ENCODE data around the gene RTN1. TPM values are rescaled to one million over a fixed set of nuclear protein-coding genes. Genes with fewer than 3 reads are reported as not detected.

Gene RTN1
- total RNA-seq, 1 donor from 2014 or later = 18.0 TPM

DNA sequence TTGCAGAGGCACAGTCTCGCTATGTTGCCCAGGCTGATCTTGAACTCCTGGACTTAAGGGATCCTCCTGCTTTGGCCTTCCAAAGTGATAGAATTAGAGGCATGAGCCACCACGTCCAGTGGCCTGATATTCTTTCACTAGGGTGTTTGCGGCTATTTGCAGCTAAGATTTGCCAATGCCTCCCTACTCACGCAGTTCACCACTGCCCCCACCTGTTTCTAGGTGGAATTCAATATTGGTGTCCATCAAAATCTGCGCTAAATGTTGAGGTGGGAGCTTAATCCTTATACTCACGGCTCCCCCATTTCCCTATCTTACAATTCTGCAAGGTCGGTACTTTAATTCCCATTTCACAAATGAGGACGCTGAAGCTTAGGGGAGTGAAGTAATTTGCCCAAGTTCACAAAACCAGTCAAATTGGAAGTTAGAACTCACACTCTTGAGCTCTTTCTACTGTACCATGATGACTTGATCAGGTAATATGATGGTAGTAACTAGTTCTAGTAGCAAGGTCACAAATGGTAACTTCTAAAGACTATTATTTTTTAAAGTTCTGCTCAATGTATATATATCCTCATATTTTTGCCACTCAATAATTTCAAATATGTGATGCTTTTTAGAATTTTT, 27.3 kb upstream of the RTN1 start:
- Mint-ChIP-seq H3K4me3 (no peak overlapping the region), H3K9me3 (no peaks in the 10 kb centered on the region), H3K27ac (ENCODE audit: unreplicated experiment) (no peak overlapping the region), H3K27me3 (ENCODE audit: low read depth) (peaks cover 3% of the 10 kb centered on the region), H3K4me1 (no peaks in the 10 kb centered on the region), H3K36me3 (ENCODE audit: low read depth) (no peaks in the 10 kb centered on the region)
- peak; percentile 6 for DNase-seq (ENCODE audit: low read depth, low spot score)
- TF ChIP-seq, protein P1, sequence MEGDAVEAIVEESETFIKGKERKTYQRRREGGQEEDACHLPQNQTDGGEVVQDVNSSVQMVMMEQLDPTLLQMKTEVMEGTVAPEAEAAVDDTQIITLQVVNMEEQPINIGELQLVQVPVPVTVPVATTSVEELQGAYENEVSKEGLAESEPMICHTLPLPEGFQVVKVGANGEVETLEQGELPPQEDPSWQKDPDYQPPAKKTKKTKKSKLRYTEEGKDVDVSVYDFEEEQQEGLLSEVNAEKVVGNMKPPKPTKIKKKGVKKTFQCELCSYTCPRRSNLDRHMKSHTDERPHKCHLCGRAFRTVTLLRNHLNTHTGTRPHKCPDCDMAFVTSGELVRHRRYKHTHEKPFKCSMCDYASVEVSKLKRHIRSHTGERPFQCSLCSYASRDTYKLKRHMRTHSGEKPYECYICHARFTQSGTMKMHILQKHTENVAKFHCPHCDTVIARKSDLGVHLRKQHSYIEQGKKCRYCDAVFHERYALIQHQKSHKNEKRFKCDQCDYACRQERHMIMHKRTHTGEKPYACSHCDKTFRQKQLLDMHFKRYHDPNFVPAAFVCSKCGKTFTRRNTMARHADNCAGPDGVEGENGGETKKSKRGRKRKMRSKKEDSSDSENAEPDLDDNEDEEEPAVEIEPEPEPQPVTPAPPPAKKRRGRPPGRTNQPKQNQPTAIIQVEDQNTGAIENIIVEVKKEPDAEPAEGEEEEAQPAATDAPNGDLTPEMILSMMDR (conservative IDR thresholded peaks at IDR 0.05) = peak; percentile 64

DNA sequence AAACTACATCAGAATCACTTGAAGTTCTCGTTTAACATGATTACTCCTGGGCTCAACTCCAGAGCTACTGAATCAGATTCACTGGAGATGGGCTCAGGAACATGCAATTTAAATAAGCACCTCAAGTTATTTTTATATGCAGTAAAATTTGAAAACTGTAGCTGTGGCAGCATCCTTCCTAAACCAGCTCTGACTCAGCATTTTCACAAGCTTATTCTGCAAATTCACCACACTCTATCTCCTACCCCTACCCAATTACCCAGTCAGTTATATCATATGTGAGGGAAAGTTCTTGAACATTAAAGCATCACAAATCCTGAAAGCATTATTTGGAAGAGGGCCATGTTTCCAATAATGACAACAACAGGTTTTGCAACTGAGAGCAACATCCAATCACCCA, 25.1 kb upstream of the RTN1 start:
- TF ChIP-seq, protein P1 (conservative IDR thresholded peaks at IDR 0.05) = no peak
- no peaks in the 10 kb centered on the region for H3K4me1 Mint-ChIP-seq
- DNase-seq (ENCODE audit: low read depth, low spot score) = no peak
- H3K9me3 Mint-ChIP-seq = no peaks in the 10 kb centered on the region
- H3K27ac Mint-ChIP-seq (ENCODE audit: unreplicated experiment) = no peak overlapping the region
- H3K4me3 Mint-ChIP-seq = no peak overlapping the region
- H3K36me3 Mint-ChIP-seq (ENCODE audit: low read depth) = no peaks in the 10 kb centered on the region
- H3K27me3 Mint-ChIP-seq (ENCODE audit: low read depth) = peaks cover 5% of the 10 kb centered on the region

DNA sequence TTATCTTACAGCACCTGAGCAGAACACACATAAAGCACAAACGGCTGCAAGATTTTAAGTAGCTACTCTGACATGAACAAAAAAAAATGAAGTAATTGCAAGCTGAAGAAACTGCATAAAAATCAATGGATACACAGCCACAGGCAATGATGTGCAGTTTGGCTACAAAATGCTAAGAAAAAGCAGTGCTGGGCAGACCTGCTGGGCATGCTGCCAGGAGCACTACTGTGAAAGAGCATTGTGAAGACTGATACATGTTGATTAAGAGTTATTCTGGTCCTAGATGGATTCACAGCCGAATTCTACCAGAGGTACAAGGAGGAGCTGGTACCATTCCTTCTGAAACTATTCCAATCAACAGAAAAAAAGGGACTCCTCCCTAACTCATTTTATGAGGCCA, 20.1 kb upstream of the RTN1 start:
- Mint-ChIP-seq H3K4me1 (no peaks in the 10 kb centered on the region), H3K4me3 (no peak overlapping the region), H3K27ac (ENCODE audit: unreplicated experiment) (no peak overlapping the region), H3K36me3 (ENCODE audit: low read depth) (no peaks in the 10 kb centered on the region), H3K9me3 (no peaks in the 10 kb centered on the region), H3K27me3 (ENCODE audit: low read depth) (peaks cover 22% of the 10 kb centered on the region)
- DNase-seq (ENCODE audit: low read depth, low spot score) = no peak
- TF ChIP-seq, protein P1 (conservative IDR thresholded peaks at IDR 0.05) = no peak

DNA sequence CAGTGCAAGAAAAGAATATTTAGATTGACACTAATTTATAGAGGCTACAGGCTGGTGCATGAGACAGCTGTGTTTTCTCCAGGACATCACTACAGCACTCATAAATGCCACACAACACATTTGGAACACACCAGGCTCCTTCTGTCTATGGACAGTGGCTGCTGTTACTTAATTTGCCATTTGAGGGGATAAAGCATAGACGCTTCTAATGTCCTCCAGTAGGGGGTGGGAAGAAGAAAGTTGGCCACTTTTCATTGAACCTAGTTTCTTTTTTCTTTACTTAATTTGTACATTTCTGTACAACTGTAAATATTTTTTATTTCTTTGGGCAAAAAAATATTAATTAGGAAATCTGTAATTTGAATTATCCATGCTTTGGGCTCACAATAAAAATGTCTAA, 12.4 kb upstream of the RTN1 start:
- no peak for DNase-seq (ENCODE audit: low read depth, low spot score)
- Mint-ChIP-seq H3K4me1 (no peaks in the 10 kb centered on the region), H3K9me3 (peaks cover 2% of the 10 kb centered on the region), H3K36me3 (ENCODE audit: low read depth) (no peaks in the 10 kb centered on the region), H3K27me3 (ENCODE audit: low read depth) (peaks cover 20% of the 10 kb centered on the region), H3K4me3 (no peak overlapping the region), H3K27ac (ENCODE audit: unreplicated experiment) (no peak overlapping the region)
- TF ChIP-seq, protein P1 (conservative IDR thresholded peaks at IDR 0.05) = peak; percentile 65

DNA sequence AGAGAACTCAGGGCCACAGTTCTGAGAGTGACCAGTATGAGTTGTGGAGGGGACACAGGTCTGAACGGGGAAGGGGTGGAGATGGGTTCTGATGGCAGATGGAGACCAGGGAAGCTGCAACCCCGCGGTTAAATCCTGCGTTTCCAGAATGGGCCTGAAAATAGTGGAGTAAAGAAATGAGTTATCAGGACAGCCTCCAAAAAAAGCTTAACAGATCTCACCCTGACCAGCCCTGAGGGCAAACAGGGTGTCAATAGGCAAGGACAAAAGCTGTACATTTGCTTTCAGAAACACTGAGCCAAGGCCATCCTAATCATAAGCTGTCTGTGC, 555 bp upstream of the RTN1 start:
- H3K36me3 Mint-ChIP-seq (ENCODE audit: low read depth) = no peaks in the 10 kb centered on the region
- no peaks in the 10 kb centered on the region for H3K9me3 Mint-ChIP-seq
- TF ChIP-seq, protein P1 (conservative IDR thresholded peaks at IDR 0.05) = no peak
- H3K27ac Mint-ChIP-seq (ENCODE audit: unreplicated experiment) = no peak overlapping the region
- H3K27me3 Mint-ChIP-seq (ENCODE audit: low read depth) = peaks cover 92% of the 10 kb centered on the region
- peak overlapping the region; percentile 96 for H3K4me3 Mint-ChIP-seq
- no peak for DNase-seq (ENCODE audit: low read depth, low spot score)
- peaks cover 7% of the 10 kb centered on the region for H3K4me1 Mint-ChIP-seq
